Measurements from ENCODE around the gene NR4A3. TPM values are rescaled to one million over a fixed set of nuclear protein-coding genes. Genes with fewer than 3 reads are reported as not detected.

Gene NR4A3
- total and polyA plus RNA-seq, 10 of the 15 experiments (the other 5 are each of a cell fraction or from before 2014, with no cell fraction given): 0.04 to 2.1 (median 0.64) TPM; not detected in 1

GRCh38 chr9:99870126-99870525 lies 48.4 kb downstream of the NR4A3 start:
- FAIRE-seq (no peak), DNase-seq (ENCODE audit: low read depth, low spot score) (no peak), ATAC-seq (no peak)
- no peaks in the 10 kb centered on the region for H3K9me3 ChIP-seq (replicated peaks; ENCODE audit: control insufficient read depth, insufficient read depth, low read length)
- CTCF ChIA-PET: no interaction called here
- in situ Hi-C loops (cut with MboI) (no loop called here), intact Hi-C loops (cut with micrococcal nuclease; ENCODE audit: unreplicated experiment) (no loop called here)
- H3K36me3 ChIP-seq (ENCODE audit: control insufficient read depth in 2 of 2, insufficient read depth in 2 of 2, low read length in 1 of 2): no peaks in the 10 kb centered on the region
- SMC1A ChIA-PET (ENCODE audit: uncharacterized antibody, unreplicated experiment): interaction anchor here (0.7 to 2.3 kb wide), 4 partner anchors 10 to 685 kb away, joined by 4 to 7 read pairs (median 5); no protein-coding TSS in a partner anchor
- RAD21 ChIA-PET (ENCODE audit: unreplicated experiment): no interaction called here
- TF ChIP-seq IRF3 (IDR thresholded peaks at IDR 0.05) (no peak), MTA3 (IDR thresholded peaks at IDR 0.05; ENCODE audit: borderline replicate concordance, low read length) (no peak), ZBTB11 (CRISPR knock-in tag; IDR thresholded peaks at IDR 0.05) (no peak), BACH1 (IDR thresholded peaks at IDR 0.05; ENCODE audit: borderline replicate concordance) (no peak), EP300 (IDR thresholded peaks at IDR 0.05; ENCODE audit: borderline replicate concordance in 1 of 2, control insufficient read depth in 1 of 2, low read depth in 2 of 2, low read length in 2 of 2) (no peak), CEBPZ (IDR thresholded peaks at IDR 0.05; ENCODE audit: low read depth, low read length) (no peak), ZNF207 (IDR thresholded peaks at IDR 0.05; ENCODE audit: borderline replicate concordance) (no peak), NR2C2 (IDR thresholded peaks at IDR 0.05; ENCODE audit: borderline replicate concordance, control insufficient read depth, insufficient read length, low read depth) (no peak), YBX1 (IDR thresholded peaks at IDR 0.05) (no peak), MLLT1 (IDR thresholded peaks at IDR 0.05) (no peak), ATF2 (IDR thresholded peaks at IDR 0.05; ENCODE audit: low read length) (no peak), ZNF274 (IDR thresholded peaks at IDR 0.05; ENCODE audit: insufficient read depth, insufficient read length) (no peak)
- H3K4me2 ChIP-seq (ENCODE audit: control insufficient read depth, insufficient read depth): no peak overlapping the region
- POLR2A ChIA-PET: no interaction called here
- no peaks in the 10 kb centered on the region for H3K27me3 ChIP-seq (replicated peaks in 1 of 2; ENCODE audit: control insufficient read depth in 2 of 2, insufficient read depth in 2 of 2, low read length in 1 of 2)
- H3K79me2 ChIP-seq (ENCODE audit: control insufficient read depth, insufficient read depth, low read length): no peaks in the 10 kb centered on the region
- H3K9ac ChIP-seq (ENCODE audit: control insufficient read depth, insufficient read depth, low read length): no peak overlapping the region
- H4K20me1 ChIP-seq (ENCODE audit: control insufficient read depth, insufficient read depth): no peaks in the 10 kb centered on the region
- no peak overlapping the region for H2AFZ ChIP-seq (ENCODE audit: control insufficient read depth, low read depth, low read length)
- WGBS (ENCODE audit: insufficient coverage, insufficient replicate concordance, low lambda C conversion rate, missing lambda C conversion rate): 87% methylated on average over 5 of the region's 5 CpGs
- BruUV-seq (replicated peaks): no TSS peak
- H3K4me1 ChIP-seq (ENCODE audit: control insufficient read depth, insufficient read depth, low read length): peaks cover 18% of the 10 kb centered on the region
- no peak overlapping the region for H3K4me3 ChIP-seq
- no peak overlapping the region for H3K27ac ChIP-seq (ENCODE audit: control insufficient read depth, insufficient read depth)

All from GM12878 (cell line).